ENCODE data around the gene SQSTM1. TPM values are rescaled to one million over a fixed set of nuclear protein-coding genes. Genes with fewer than 3 reads are reported as not detected.

SQSTM1 gene
- total RNA-seq, 2 donors from 2014 or later: 249 to 606 TPM

- no peaks in the 10 kb centered on the region for H3K27me3 ChIP-seq
- intact Hi-C loops (cut with DNase I): no loop called here
- no peak for TF ChIP-seq CTCF (IDR thresholded peaks at IDR 0.05)
- TF ChIP-seq POLR2A (IDR thresholded peaks at IDR 0.05): peak in 1 of 3 donors; percentile 37
- no peak within 1 kb of the TSS for H3K4me3 ChIP-seq
- peak; percentile 48 to 82 (median 61) for DNase-seq
- H3K9me3 ChIP-seq: no peaks in the 10 kb centered on the region
- no peaks in the 10 kb centered on the region for H3K36me3 ChIP-seq (replicated peaks in 1 of 2; ENCODE audit: insufficient read depth in 1 of 2, low read depth in 2 of 2)
- H3K4me1 ChIP-seq: peaks cover 50% of the 10 kb centered on the region
- ATAC-seq: no peak
- peak within 1 kb of the TSS; percentile 32 to 95 (median 84) for H3K27ac ChIP-seq
- 44 to 57% methylated on average over 15 to 18 of the region's 19 CpGs for WGBS, 2 donors
These were observed 27.1 kb upstream of the SQSTM1 start, which contains the start of gene LTC4S for GRCh38 chr5:179793468-179794139. Gene LTC4S, plus strand, starts transcription at chr5:179793986. Its CDS starts 95 bp downstream, at chr5:179794081.

- Histone ChIP-seq H3K9me3 (no peaks in the 10 kb centered on the region), H3K4me3 (no peak overlapping the region), H3K4me1 (peaks cover 50% of the 10 kb centered on the region), H3K27me3 (no peaks in the 10 kb centered on the region), H3K27ac (peak overlapping the region in 3 of 4 donors; percentile 65 to 87 (median 82)), H3K36me3 (replicated peaks in 1 of 2; ENCODE audit: insufficient read depth in 1 of 2, low read depth in 2 of 2) (peaks cover 0 to 5% of the 10 kb centered on the region in 2 donors)
- intact Hi-C loops (cut with DNase I): no loop called here
- 78 to 83% methylated on average over 3 of the region's 3 CpGs for WGBS, 2 donors
- ATAC-seq (no peak), DNase-seq (no peak)
- TF ChIP-seq CTCF (IDR thresholded peaks at IDR 0.05) (no peak), POLR2A (IDR thresholded peaks at IDR 0.05) (no peak)
These were observed 26.5 kb upstream of the SQSTM1 start for GRCh38 chr5:179794171-179794570.

GRCh38 chr5:179794575-179794974 is 26.1 kb upstream of the SQSTM1 start:
- no peak for ATAC-seq
- no peaks in the 10 kb centered on the region for H3K27me3 ChIP-seq
- H3K36me3 ChIP-seq (replicated peaks in 1 of 2; ENCODE audit: insufficient read depth in 1 of 2, low read depth in 2 of 2): peaks cover 0 to 9% of the 10 kb centered on the region in 2 donors
- H3K4me3 ChIP-seq: no peak overlapping the region
- peak overlapping the region in 2 of 4 donors; percentile 82 to 87 for H3K27ac ChIP-seq
- TF ChIP-seq POLR2A (IDR thresholded peaks at IDR 0.05) (no peak), CTCF (IDR thresholded peaks at IDR 0.05) (no peak)
- H3K4me1 ChIP-seq: peaks cover 50% of the 10 kb centered on the region
- 90% methylated on average over 3 of the region's 3 CpGs; no CpG with 5 or more reads in 1 of the 2 donors for whole genome bisulfite sequencing, 2 donors
- intact Hi-C loops (cut with DNase I): no loop called here
- DNase-seq: peak in 1 of 4 donors; percentile 17
- H3K9me3 ChIP-seq: no peaks in the 10 kb centered on the region

- DNase-seq (peak; percentile 33 to 45 (median 44)), ATAC-seq (peak; percentile 2)
- 5 to 21% methylated on average over 6 to 53 of the region's 53 CpGs for WGBS, 2 donors
- TF ChIP-seq POLR2A (IDR thresholded peaks at IDR 0.05) (no peak), CTCF (IDR thresholded peaks at IDR 0.05) (no peak)
- no peaks in the 10 kb centered on the region for H3K27me3 ChIP-seq
- H3K4me1 ChIP-seq: peaks cover 50% of the 10 kb centered on the region
- intact Hi-C loops (cut with DNase I): no loop called here
- no peaks in the 10 kb centered on the region for H3K9me3 ChIP-seq
- H3K36me3 ChIP-seq (replicated peaks in 1 of 2; ENCODE audit: insufficient read depth in 1 of 2, low read depth in 2 of 2): peaks cover 0 to 14% of the 10 kb centered on the region in 2 donors
- peak overlapping the region; percentile 82 to 95 (median 87) for H3K27ac ChIP-seq
- H3K4me3 ChIP-seq: peak overlapping the region; percentile 5 to 33
These were observed 25.4 kb upstream of the SQSTM1 start for GRCh38 chr5:179795049-179795862.

All from body of pancreas (tissue), 4 donors.